Measurements from ENCODE around the gene PLA2G5.

PLA2G5 gene

DNA sequence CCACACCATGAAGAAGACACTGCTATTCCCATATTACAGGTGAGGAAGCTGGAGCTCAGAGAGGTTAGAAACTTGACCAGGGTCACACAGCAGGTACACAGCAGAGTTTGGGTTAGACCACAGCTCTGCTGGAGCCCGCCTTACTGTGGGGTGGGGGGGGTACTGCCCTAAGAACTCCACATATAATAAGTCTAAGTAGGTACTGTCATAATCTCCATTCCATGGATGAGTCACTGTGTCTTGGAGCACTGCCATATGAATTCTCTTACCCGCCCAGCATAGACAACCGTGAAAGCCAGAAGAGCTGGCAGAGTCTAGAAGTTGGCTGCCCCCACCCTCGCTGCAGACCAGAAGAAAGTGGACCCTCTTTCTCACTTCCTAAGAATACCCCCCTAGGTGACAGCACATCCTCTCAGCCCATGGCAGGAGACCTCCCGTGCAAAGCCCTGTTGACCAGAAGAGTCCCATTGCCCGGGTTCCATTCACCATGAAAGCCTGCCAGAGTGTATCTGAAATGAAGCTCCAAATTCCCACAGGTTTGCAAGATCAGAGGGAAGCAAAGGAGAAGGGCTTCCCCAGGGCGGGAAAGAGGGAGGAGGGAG, 54.6 kb downstream of the PLA2G5 start:
- no peaks in the 10 kb centered on the region for H3K79me2 ChIP-seq (ENCODE audit: low read length)
- no peaks in the 10 kb centered on the region for H3F3A ChIP-seq (ENCODE audit: insufficient read depth, low read length)
- no peaks in the 10 kb centered on the region for H4K20me1 ChIP-seq (ENCODE audit: insufficient read depth, low read length)
- 0 out of 2 replicates have a peak, but pooled peaks cover 7% of the 10 kb centered on the region for H3K4me1 ChIP-seq (ENCODE audit: low read length)
- no peaks in the 10 kb centered on the region for H3K9me2 ChIP-seq (replicated peaks; ENCODE audit: insufficient read depth, low read length)
- no peak overlapping the region for H2AFZ ChIP-seq (ENCODE audit: low read length)
- H3K27ac ChIP-seq (ENCODE audit: low read length): no peak overlapping the region
- peaks cover 13% of the 10 kb centered on the region for H3K27me3 ChIP-seq (replicated peaks; ENCODE audit: insufficient read depth, low read length)
- no peak overlapping the region for H3K4me3 ChIP-seq (ENCODE audit: low read length)
- no peak overlapping the region for H3K9ac ChIP-seq (ENCODE audit: low read length)
- DNase-seq: no peak
- H3K9me3 ChIP-seq (replicated peaks; ENCODE audit: insufficient read depth, low read length): no peaks in the 10 kb centered on the region
- TF ChIP-seq EZH2 (optimal IDR thresholded peaks at IDR 0.05; ENCODE audit: low read depth, low read length) (no peak), EZH2phosphoT487 (IDR thresholded peaks at IDR 0.05; ENCODE audit: low read length) (no peak)
- TF ChIP-seq, protein P1, sequence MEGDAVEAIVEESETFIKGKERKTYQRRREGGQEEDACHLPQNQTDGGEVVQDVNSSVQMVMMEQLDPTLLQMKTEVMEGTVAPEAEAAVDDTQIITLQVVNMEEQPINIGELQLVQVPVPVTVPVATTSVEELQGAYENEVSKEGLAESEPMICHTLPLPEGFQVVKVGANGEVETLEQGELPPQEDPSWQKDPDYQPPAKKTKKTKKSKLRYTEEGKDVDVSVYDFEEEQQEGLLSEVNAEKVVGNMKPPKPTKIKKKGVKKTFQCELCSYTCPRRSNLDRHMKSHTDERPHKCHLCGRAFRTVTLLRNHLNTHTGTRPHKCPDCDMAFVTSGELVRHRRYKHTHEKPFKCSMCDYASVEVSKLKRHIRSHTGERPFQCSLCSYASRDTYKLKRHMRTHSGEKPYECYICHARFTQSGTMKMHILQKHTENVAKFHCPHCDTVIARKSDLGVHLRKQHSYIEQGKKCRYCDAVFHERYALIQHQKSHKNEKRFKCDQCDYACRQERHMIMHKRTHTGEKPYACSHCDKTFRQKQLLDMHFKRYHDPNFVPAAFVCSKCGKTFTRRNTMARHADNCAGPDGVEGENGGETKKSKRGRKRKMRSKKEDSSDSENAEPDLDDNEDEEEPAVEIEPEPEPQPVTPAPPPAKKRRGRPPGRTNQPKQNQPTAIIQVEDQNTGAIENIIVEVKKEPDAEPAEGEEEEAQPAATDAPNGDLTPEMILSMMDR (IDR thresholded peaks at IDR 0.05; ENCODE audit: low read length): no peak
- H3K36me3 ChIP-seq (replicated peaks; ENCODE audit: insufficient read depth, low read length): no peaks in the 10 kb centered on the region
- H3K4me2 ChIP-seq (ENCODE audit: low read depth, low read length): no peak overlapping the region

GRCh38 chr1:20125100-20125499, 55.1 kb downstream of the PLA2G5 start:
- no peak overlapping the region for H3K4me2 ChIP-seq (ENCODE audit: low read depth, low read length)
- no peak for DNase-seq
- H2AFZ ChIP-seq (ENCODE audit: low read length): no peak overlapping the region

DNA sequence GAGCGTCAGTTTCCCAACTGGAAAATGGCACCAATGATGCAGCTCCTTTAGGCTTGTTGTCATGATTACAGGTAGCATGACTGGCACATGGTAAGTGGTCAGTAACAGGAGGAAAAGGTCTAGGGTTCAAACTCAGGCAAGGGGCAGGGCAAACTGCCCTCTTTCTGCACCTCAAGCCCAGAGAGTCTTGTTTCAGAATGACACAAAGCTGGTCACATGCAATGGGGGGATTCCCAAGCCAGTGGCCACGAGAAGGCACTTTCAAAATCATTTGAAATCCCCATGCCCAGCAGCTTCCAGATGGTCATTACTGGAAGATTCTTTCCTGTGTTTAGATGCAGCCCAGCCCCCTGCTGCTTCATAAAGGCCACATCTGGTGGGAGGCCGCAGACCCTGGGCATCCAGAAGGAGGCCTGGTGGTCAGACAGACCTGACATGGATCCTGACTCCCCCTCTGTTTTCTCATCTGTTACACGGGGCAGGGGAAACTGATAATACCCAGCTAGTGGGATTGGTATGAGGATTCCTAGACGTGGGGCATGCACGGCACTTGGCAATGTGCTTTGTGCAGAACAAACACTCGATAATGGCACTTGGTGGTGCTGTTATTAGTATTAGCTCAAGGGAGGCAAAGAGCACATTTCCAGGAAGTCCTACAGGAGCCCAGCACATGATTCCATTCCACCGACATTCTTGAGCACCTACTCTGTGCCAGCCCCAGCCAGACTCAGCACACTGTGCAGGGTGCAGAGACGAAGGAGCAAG, 56.2 kb downstream of the PLA2G5 start:
- Histone ChIP-seq H3K4me3 (ENCODE audit: low read length) (no peak overlapping the region), H3K9me3 (replicated peaks; ENCODE audit: insufficient read depth, low read length) (no peaks in the 10 kb centered on the region), H3K36me3 (replicated peaks; ENCODE audit: insufficient read depth, low read length) (no peaks in the 10 kb centered on the region), H3K27me3 (replicated peaks; ENCODE audit: insufficient read depth, low read length) (peaks cover 7% of the 10 kb centered on the region; the same call in 1 of the 2 replicates), H2AFZ (ENCODE audit: low read length) (no peak overlapping the region), H3F3A (ENCODE audit: insufficient read depth, low read length) (no peaks in the 10 kb centered on the region), H3K9ac (ENCODE audit: low read length) (no peak overlapping the region), H3K4me2 (ENCODE audit: low read depth, low read length) (no peak overlapping the region), H4K20me1 (ENCODE audit: insufficient read depth, low read length) (no peaks in the 10 kb centered on the region), H3K27ac (ENCODE audit: low read length) (no peak overlapping the region), H3K9me2 (replicated peaks; ENCODE audit: insufficient read depth, low read length) (no peaks in the 10 kb centered on the region), H3K4me1 (ENCODE audit: low read length) (0 out of 2 replicates have a peak, but pooled peaks cover 7% of the 10 kb centered on the region), H3K79me2 (ENCODE audit: low read length) (no peaks in the 10 kb centered on the region)
- DNase-seq: no peak
- TF ChIP-seq EZH2phosphoT487 (IDR thresholded peaks at IDR 0.05; ENCODE audit: low read length) (no peak), EZH2 (optimal IDR thresholded peaks at IDR 0.05; ENCODE audit: low read depth, low read length) (no peak)
- TF ChIP-seq, protein P1 (IDR thresholded peaks at IDR 0.05; ENCODE audit: low read length): no peak

More at GRCh38 chr1:20125100-20125499, 55.1 kb downstream of the PLA2G5 start:
- peaks cover 13% of the 10 kb centered on the region for H3K27me3 ChIP-seq (replicated peaks; ENCODE audit: insufficient read depth, low read length)
- H3K9me2 ChIP-seq (replicated peaks; ENCODE audit: insufficient read depth, low read length): no peaks in the 10 kb centered on the region
- no peak overlapping the region for H3K9ac ChIP-seq (ENCODE audit: low read length)
- H3K27ac ChIP-seq (ENCODE audit: low read length): no peak overlapping the region
- H3K36me3 ChIP-seq (replicated peaks; ENCODE audit: insufficient read depth, low read length): no peaks in the 10 kb centered on the region
- no peaks in the 10 kb centered on the region for H3F3A ChIP-seq (ENCODE audit: insufficient read depth, low read length)
- H3K9me3 ChIP-seq (replicated peaks; ENCODE audit: insufficient read depth, low read length): no peaks in the 10 kb centered on the region
- H3K79me2 ChIP-seq (ENCODE audit: low read length): no peaks in the 10 kb centered on the region
- no peak for TF ChIP-seq EZH2 (optimal IDR thresholded peaks at IDR 0.05; ENCODE audit: low read depth, low read length)
- no peak overlapping the region for H3K4me3 ChIP-seq (ENCODE audit: low read length)
- 0 out of 2 replicates have a peak, but pooled peaks cover 7% of the 10 kb centered on the region for H3K4me1 ChIP-seq (ENCODE audit: low read length)
- no peaks in the 10 kb centered on the region for H4K20me1 ChIP-seq (ENCODE audit: insufficient read depth, low read length)

Data from MM.1S (cell line).